HG03521 (cell line): ENCODE measurements around the gene NAALADL2.
"Not testable (repeated sequence)": the region's sequence is repeated elsewhere in the genome, so short reads cannot be mapped to it uniquely, and the experiment has no call there.

Experiments
- ATAC-seq: cut with Tn5 transposase; IDR thresholded peaks from one replicate; pipeline ENCODE4 v1.9.1; 2021; ENCODE audit warnings: mild to moderate bottlenecking, moderate library complexity; ENCODE audit not compliant: unreplicated experiment

The NAALADL2 gene

GRCh38 chr3:175121225-175121624 is 262.1 kb downstream of the NAALADL2 start:
- no peak for ATAC-seq

GRCh38 chr3:175127075-175127662 is 268.0 kb downstream of the NAALADL2 start:
- no peak for ATAC-seq

DNA sequence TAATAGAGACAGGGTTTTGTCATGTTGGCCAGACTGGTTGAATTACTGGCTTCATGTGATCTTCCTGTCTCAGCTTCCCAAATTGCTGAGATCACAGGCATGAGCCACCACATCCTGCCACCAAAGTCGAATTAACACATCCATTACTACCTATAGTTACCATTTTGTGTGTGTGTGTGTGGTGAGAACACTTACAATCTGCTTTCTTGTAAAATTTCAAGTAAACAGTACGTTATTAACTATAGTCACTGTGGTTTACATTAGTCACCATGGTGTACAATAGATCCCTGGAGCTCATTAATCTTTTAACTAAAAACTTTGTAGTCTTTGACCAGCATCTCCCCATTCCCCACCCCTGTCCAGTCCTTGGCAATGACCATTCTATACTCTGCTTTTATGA is 270.0 kb downstream of the NAALADL2 start:
- no peak for ATAC-seq

DNA sequence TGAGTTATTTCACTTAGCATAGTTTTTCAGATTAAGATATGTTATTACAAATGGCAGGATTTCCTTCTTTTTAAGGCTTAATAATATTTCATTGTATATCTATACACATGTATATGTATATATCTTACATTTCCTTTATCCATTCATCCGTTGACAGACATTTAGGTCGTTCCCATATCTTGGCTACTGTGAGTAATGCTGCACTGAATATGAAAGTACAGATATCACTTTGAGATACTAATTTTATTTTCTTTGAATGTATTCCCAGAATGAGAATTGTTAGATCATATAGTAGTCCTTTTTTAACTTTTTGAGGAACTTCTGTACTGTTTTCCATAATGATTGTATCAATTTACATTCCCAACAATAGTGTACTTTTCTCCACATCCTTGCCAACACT is 270.4 kb downstream of the NAALADL2 start:
- no peak for ATAC-seq

GRCh38 chr3:175131866-175132265 is 272.7 kb downstream of the NAALADL2 start:
- not testable (repeated sequence) for ATAC-seq

- not testable (repeated sequence) for ATAC-seq
These were observed 273.6 kb downstream of the NAALADL2 start for GRCh38 chr3:175132706-175133105.

DNA sequence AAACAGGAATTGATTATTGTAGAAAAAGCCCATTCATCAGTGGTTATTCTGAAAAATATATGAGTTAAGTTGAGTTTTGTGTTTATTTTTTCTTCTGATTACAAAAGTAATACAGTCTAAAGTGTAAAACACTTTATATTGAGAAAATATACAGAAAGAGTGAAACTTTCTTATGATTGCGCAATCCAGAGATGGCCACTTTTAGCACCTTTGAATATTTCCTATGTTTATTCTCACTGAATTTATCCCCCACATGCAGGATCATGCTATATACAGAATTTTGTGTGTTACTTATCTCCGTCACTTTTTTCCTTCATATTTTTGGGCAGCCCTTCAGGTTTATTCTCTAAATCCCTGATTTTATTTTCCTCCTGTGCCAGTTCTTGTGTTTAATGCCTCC is 285.2 kb downstream of the NAALADL2 start:
- ATAC-seq, result no peak

DNA sequence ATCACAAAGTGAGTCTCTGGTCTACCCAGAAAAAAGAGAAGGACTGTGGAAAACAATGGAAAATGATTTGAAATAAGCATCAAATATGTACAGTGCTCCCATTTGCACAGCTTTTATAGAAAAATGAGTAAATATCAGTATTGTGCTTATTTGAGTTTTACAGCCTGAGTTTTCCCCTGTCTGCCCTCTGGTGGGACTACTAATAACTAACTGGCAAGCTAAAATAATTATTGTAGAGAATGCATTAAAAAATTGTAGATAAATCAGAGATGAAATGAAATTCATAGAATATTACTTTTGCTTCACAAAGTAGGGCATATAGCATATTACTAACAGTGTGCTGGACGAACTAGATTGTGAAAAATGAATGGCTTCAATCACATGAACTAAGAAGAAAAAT is 287.1 kb downstream of the NAALADL2 start:
- no peak for ATAC-seq

- peak; percentile 82 for ATAC-seq
These were observed 290.5 kb downstream of the NAALADL2 start for GRCh38 chr3:175149675-175150074.

GRCh38 chr3:175150812-175151401 is 291.8 kb downstream of the NAALADL2 start:
- ATAC-seq, result no peak

GRCh38 chr3:175153595-175153994 is 294.5 kb downstream of the NAALADL2 start:
- ATAC-seq, result no peak

GRCh38 chr3:175155172-175155571 is 296.0 kb downstream of the NAALADL2 start:
- no peak for ATAC-seq

- no peak for ATAC-seq
These were observed 300.1 kb downstream of the NAALADL2 start for GRCh38 chr3:175159202-175159601.

GRCh38 chr3:175161291-175161690 is 302.2 kb downstream of the NAALADL2 start:
- ATAC-seq, result no peak

GRCh38 chr3:175163686-175164085 is 304.6 kb downstream of the NAALADL2 start:
- ATAC-seq, result no peak

GRCh38 chr3:175173117-175173516 is 314.0 kb downstream of the NAALADL2 start:
- not testable (repeated sequence) for ATAC-seq

GRCh38 chr3:175176556-175176955 is 317.4 kb downstream of the NAALADL2 start:
- no peak for ATAC-seq

DNA sequence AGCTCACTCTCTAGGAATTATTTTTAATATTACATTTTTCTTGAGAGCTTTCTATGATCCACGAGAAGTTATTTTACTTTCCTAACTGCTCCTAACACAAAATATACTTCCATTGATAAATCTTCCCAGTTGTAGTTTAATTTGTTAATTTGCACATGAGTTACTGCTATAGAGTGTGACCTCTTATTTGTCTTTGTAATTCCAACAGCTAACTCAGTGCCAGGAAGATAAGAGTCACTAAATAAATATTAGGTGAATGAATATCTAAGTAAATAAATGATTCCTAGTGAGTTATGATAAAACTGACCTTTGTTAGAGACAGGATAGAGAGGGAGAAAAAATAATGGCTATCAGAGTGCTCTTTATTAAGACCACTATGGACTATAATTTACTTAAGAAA is 319.9 kb downstream of the NAALADL2 start:
- no peak for ATAC-seq

DNA sequence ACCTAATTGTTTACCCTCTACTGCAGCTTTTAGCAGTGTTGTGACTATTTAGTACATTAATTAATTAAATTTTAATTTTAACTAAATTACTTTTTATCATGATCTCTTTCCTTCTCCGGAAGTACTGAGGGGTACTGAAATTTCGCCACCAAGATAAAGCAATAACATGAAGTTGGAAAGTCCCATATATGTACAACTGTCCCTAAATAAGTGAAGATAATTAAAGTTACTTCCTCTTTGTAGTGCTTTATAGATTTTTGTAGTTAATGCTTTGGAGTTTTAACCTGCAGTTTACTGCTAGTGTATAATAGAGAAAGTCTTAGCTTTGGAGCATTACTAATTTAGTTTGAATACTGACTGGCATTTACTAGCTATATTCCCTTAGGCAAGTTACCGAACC is 325.3 kb downstream of the NAALADL2 start:
- no peak for ATAC-seq

DNA sequence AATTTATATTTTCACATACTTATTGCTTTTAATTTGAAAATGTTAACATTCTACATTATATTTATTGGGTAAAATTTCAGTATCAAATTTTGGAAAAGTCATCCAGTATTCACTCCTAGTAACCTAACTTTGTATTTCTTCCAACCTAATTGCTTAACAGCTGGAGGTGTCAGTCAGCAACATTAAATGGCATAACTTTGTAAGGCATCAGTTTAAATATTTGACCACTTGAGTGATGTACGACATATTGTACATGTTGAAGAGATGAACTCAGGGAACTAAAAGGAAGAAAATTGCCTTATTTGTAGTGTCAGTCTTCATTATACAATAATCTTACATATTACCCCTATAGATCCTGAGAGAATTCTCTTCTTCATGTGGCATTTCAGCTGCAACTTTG is 326.8 kb downstream of the NAALADL2 start:
- ATAC-seq, result no peak

DNA sequence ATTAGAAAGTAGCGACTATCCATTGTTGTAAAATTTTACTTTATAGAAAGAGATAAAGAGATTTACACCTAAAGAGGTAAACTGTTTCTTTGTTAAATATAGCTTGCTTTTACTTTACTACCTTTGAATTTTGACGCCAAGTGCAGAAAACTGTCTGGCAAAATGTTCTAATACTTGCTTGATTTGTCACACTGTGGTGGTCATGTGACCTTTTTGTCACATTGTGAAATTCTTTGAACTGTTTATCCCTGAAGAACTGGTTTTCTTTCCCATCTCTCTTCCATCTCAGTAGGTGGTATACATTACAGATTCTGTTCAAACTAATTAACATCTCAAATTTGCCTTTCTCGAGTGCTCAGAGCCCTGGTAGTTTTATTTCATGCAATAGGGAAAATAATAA is 327.4 kb downstream of the NAALADL2 start:
- ATAC-seq, result no peak

GRCh38 chr3:175187586-175187985 is 328.5 kb downstream of the NAALADL2 start:
- ATAC-seq, result no peak

- ATAC-seq, result no peak
These were observed 333.4 kb downstream of the NAALADL2 start for GRCh38 chr3:175192536-175192935.
